T-helper 1 cell treated with Interleukin-12 subunit alpha and Interleukin-12 subunit beta and Interleukin-4 antibody, amounts not matched to agents 30 μg/mL and 1 μg/mL, for 36 hours (primary cell): ENCODE data around the gene NPB.

Experiments
- H3K27ac Mint-ChIP-seq: one replicate; pipeline ENCODE4 v1.8.0; 2021; ENCODE audit warnings: mild to moderate bottlenecking, mixed read lengths
- H3K27me3 Mint-ChIP-seq: one replicate; pipeline ENCODE4 v1.8.0; 2021; ENCODE audit warnings: low read depth, mixed read lengths
- H3K36me3 Mint-ChIP-seq: one replicate; pipeline ENCODE4 v1.8.0; 2021; ENCODE audit warnings: low read depth, mixed read lengths
- H3K4me1 Mint-ChIP-seq: one replicate; pipeline ENCODE4 v1.8.0; 2021; ENCODE audit warnings: low read depth, mixed read lengths
- H3K4me3 Mint-ChIP-seq: one replicate; pipeline ENCODE4 v1.8.0; 2021; ENCODE audit warnings: mild to moderate bottlenecking, moderate library complexity, mixed read lengths
- H3K9me3 Mint-ChIP-seq: one replicate; pipeline ENCODE4 v1.8.0; 2021; ENCODE audit warnings: mixed read lengths

NPB gene

GRCh38 chr17:81941484-81942166 lies 39.6 kb downstream of the NPB start:
- no peaks in the 10 kb centered on the region for H3K9me3 Mint-ChIP-seq
- H3K27ac Mint-ChIP-seq, result no peak overlapping the region
- no peaks in the 10 kb centered on the region for H3K36me3 Mint-ChIP-seq
- peaks cover 7% of the 10 kb centered on the region for H3K4me1 Mint-ChIP-seq
- no peak overlapping the region for H3K4me3 Mint-ChIP-seq
- H3K27me3 Mint-ChIP-seq, result no peaks in the 10 kb centered on the region

- no peaks in the 10 kb centered on the region for H3K36me3 Mint-ChIP-seq
- H3K27me3 Mint-ChIP-seq, result no peaks in the 10 kb centered on the region
- H3K4me3 Mint-ChIP-seq, result no peak overlapping the region
- H3K27ac Mint-ChIP-seq, result no peak overlapping the region
- H3K9me3 Mint-ChIP-seq, result no peaks in the 10 kb centered on the region
- peaks cover 7% of the 10 kb centered on the region for H3K4me1 Mint-ChIP-seq
These were observed 40.1 kb downstream of the NPB start for GRCh38 chr17:81942167-81942553.

GRCh38 chr17:81944858-81945257 lies 42.8 kb downstream of the NPB start:
- no peaks in the 10 kb centered on the region for H3K27me3 Mint-ChIP-seq
- H3K27ac Mint-ChIP-seq, result no peak overlapping the region
- H3K9me3 Mint-ChIP-seq, result no peaks in the 10 kb centered on the region
- H3K4me3 Mint-ChIP-seq, result no peak overlapping the region
- H3K4me1 Mint-ChIP-seq, result no peaks in the 10 kb centered on the region
- no peaks in the 10 kb centered on the region for H3K36me3 Mint-ChIP-seq

GRCh38 chr17:81947189-81947588 lies 45.2 kb downstream of the NPB start, which contains the start of gene MYADML2:
TSS of gene MYADML2 (minus strand) at chr17:81947233. CDS start at chr17:81941741, 5,492 bp downstream.
- no peaks in the 10 kb centered on the region for H3K4me1 Mint-ChIP-seq
- H3K27ac Mint-ChIP-seq, result no peak within 1 kb of the TSS

GRCh38 chr17:81948635-81949378 lies 46.8 kb downstream of the NPB start:
- H3K4me1 Mint-ChIP-seq, result no peaks in the 10 kb centered on the region
- H3K9me3 Mint-ChIP-seq, result no peaks in the 10 kb centered on the region
- H3K4me3 Mint-ChIP-seq, result no peak overlapping the region
- no peaks in the 10 kb centered on the region for H3K36me3 Mint-ChIP-seq
- peaks cover 7% of the 10 kb centered on the region for H3K27me3 Mint-ChIP-seq
- no peak overlapping the region for H3K27ac Mint-ChIP-seq

More at GRCh38 chr17:81947189-81947588, 45.2 kb downstream of the NPB start, which contains the start of gene MYADML2:
- peaks cover 7% of the 10 kb centered on the region for H3K27me3 Mint-ChIP-seq
- no peak within 1 kb of the TSS for H3K4me3 Mint-ChIP-seq
- H3K9me3 Mint-ChIP-seq, result no peaks in the 10 kb centered on the region
- no peaks in the 10 kb centered on the region for H3K36me3 Mint-ChIP-seq

GRCh38 chr17:81950501-81950900 lies 48.5 kb downstream of the NPB start:
- no peaks in the 10 kb centered on the region for H3K36me3 Mint-ChIP-seq
- no peak overlapping the region for H3K27ac Mint-ChIP-seq
- no peak overlapping the region for H3K4me3 Mint-ChIP-seq
- no peaks in the 10 kb centered on the region for H3K9me3 Mint-ChIP-seq
- H3K27me3 Mint-ChIP-seq, result peaks cover 7% of the 10 kb centered on the region
- H3K4me1 Mint-ChIP-seq, result no peaks in the 10 kb centered on the region

- H3K4me3 Mint-ChIP-seq, result no peak overlapping the region
- H3K4me1 Mint-ChIP-seq, result no peaks in the 10 kb centered on the region
- peaks cover 7% of the 10 kb centered on the region for H3K27me3 Mint-ChIP-seq
- no peaks in the 10 kb centered on the region for H3K36me3 Mint-ChIP-seq
- H3K9me3 Mint-ChIP-seq, result no peaks in the 10 kb centered on the region
- H3K27ac Mint-ChIP-seq, result no peak overlapping the region
These were observed 50.0 kb downstream of the NPB start for GRCh38 chr17:81951785-81952684.
